Activated CD4-positive, CD25-positive, alpha-beta regulatory T cell treated with anti-CD3 and anti-CD28 coated beads, Interleukin-2, amount 50 U/mL, for 72 hours (primary cell): ENCODE measurements around the gene SALL4.
"Not testable (repeated sequence)": the region's sequence is repeated elsewhere in the genome, so short reads cannot be mapped to it uniquely, and the experiment has no call there.

Source experiments
- DNase-seq: peaks from one replicate; pipeline ENCODE4 v3.0.0; 2021

Gene SALL4

DNA sequence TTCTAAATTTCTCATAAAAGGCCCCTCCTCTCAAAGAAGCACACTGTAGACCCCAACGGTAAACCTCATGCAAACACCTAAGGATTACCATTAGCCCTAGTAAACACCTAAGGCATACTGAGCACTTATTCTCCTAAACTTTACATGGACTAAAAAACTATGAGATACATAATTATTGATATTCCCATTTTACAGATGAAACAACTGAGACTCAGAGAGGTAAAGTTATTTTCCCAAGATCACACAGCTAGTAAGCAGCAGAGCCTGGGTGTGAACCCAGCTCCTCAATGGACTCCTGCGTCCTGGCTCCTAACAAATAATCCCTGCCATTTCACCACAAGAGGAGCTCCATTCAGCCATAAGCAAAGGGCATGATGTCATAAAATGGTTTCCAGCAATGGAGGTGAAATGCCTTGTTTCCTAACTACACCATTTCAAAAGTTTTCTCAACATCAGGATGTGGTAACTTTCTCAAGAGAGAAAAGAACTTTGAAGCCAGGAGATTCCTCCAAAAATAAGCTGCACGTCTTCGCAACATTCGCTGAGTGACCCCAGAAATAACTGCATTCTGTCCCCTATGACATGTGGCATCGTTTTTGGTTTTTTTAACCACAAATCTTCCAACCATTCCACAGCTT lies 38.2 kb downstream of the SALL4 start:
- DNase-seq: no peak

- no peak for DNase-seq
Observed at GRCh38 chr20:51760905-51761546, 41.3 kb downstream of the SALL4 start.

DNA sequence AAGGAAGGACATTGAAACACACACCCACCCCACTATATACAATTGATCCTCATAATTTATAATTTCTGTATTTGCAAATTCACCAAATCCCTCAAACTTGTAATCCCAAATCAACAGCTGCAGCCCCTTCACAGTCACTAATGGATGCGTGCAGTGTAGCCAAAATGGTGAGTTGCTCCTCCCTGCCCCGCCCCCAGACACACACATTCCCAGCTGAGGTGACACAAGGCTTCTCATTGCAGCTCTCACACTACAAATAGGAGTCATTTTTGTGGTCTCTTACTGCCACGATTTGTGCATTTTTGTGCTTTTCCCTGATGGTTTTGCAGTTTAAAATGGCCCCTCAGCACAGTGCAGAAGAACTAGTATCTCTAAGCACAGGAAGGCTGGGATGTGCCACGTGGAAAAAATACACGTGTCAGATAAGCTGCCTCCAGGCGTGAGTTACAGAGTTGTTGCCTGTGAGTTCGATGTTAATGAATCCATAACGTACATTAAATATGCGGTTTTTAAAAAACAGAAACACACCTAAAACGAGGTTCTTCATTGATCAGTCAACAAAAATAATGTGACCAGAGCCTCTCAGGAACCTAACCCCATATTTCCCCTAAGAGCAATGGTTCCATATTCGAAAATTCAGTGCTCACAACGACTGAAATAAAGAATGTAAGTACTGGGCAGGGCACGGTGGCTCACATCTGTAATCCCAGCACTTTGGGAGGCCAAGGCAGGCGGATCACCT lies 42.4 kb downstream of the SALL4 start:
- DNase-seq: no peak

DNA sequence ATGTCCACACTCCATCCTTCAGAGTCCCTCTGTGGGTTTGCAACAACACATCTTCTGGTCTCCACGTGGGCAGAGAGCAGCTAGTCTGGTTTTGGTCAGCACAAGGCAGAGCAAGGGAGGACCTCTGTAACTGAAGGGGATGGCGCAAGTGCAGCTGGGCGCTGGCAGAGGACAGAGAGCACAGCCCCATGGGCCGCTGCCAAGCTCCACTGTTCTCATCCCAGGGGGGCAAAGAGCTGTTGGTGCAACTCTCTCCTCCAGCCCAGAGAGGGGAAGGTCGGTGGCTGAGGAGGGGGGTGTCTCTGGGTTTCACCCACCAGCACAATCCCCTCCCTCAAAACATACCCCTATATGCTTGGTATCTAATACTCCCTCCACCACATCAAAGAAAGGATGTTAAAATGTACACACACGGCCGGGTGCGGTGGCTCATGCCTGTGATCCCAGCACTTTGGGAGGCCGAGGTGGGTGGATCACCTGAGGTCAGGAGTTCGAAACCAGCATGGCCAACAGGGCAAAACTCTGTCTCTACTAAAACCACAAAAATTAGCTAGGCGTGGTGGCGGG lies 43.3 kb downstream of the SALL4 start:
- no peak for DNase-seq

DNA sequence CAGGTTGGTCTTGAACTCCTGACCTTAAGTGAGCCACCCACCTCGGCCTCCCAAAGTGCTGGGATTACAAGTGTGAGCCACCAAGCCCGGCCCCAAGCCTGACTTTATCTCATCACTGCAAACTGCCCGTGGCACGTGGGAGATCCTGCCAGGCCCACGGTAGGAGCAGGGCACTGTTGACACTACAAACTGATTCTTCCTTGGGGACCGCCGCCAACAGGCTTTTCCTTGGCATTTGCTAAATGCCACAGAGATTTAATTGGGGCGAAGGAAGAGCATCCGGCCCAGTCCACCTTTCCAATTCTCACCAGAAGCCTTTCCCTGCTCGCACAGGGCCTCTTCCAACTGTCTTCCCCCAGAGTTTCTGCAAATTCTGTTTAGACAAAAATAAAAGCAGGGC lies 45.1 kb downstream of the SALL4 start:
- no peak for DNase-seq

DNA sequence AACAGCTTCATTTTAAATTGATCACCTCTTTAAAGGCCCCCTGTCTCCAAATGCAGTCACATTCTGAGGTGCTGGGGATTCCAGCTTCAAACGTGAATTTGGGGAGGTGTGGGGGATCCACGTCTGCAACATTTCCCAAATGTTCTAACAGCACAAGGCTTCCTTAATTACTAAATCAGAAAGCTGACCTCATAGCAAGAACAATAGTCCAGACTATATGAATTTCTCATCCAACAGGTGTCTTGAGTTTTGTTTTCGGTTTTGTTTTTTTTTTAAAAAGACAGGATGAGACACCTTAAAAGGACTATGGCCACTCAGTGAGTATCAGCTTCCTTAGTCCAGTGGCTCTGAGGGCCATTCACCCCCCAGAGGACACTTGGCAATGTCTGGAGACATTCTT lies 45.7 kb downstream of the SALL4 start:
- DNase-seq: no peak

DNA sequence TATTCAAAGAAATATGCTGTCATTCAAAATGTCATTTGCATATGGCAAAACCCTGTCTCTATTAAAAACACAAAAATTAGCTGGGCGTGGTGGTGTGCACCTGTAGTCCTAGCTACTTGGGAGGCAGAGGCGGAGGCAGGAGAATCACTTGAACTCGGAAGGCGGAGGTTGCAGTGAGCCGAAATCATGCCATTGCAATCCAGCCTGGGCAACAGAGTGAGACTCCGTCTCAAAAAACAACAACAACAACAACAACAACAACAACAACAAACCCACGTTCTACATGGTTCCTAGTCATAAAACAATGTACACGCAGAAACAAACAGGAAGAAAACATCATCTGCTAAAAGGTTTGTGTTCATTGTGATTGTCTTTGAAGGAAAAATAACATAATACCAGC lies 49.1 kb downstream of the SALL4 start:
- DNase-seq: not testable (repeated sequence)

GRCh38 chr20:51752343-51752951 lies 49.9 kb downstream of the SALL4 start:
- DNase-seq: no peak

GRCh38 chr20:51750770-51751388 lies 51.4 kb downstream of the SALL4 start:
- DNase-seq: no peak

GRCh38 chr20:51750037-51750769 lies 52.1 kb downstream of the SALL4 start:
- no peak for DNase-seq

DNA sequence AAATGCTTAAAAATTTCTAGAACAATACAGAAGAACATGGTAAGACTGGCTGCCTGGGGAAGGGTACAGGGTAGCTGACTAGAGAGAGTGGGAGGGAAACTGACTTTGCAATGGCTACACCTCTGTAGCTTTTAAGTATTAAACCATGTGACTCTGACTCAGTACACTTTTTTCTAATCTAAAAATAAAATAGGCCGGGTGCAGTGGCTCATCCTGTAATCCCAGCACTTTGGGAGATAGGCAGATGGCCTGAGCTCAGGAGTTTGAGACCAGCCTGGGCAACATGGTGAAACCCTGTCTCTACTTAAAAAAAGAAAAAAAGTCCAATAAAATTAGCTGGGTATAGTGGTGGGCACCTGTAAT lies 52.7 kb downstream of the SALL4 start:
- DNase-seq: no peak

GRCh38 chr20:51747182-51747911 lies 55.0 kb downstream of the SALL4 start:
- DNase-seq: no peak

DNA sequence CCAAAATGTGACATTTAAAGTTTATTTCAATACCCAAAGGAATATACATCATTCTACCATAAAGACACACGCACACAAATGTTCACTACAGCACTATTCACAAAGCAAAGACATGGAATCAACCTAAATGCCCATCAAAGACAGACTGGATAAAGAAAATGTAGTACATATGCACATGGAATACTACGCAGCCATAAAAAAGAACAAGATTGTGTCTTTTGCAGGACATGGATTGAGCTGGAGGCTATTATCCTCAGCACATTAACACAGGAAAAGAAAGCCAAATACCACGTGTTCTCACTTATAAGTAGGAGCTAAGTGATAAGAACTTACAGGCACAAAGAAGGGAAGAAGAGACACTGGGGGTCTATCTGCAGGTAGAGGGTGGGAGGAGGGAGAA lies 56.5 kb downstream of the SALL4 start:
- no peak for DNase-seq

- DNase-seq: no peak
Observed at GRCh38 chr20:51740838-51741237, 61.5 kb downstream of the SALL4 start.

GRCh38 chr20:51740308-51740707 lies 62.0 kb downstream of the SALL4 start:
- DNase-seq: not testable (repeated sequence)

DNA sequence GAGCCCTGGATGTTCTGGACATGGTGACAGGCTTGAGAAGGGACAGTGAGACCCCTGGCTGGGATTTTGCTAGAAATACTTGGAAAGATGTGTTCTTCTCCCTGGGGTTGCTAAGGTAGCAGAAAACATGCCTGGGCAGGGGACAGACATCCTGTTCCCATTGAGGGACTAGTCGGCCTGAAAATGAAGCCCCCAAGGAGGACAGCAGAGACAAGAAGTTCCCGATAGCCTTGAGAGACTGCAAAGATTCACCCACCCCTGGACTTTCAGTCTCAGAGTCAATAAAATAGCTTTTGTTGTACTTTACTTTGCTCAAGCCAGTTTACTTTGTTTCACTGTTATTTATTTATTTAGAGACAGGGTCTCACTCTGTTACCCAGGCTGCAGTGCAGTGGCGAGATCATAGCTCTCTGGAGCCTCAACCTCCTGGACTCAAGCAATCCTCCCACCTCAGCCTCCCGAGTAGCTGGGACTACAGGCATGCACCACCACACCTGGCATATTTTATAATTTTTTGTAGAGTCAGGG lies 62.5 kb downstream of the SALL4 start:
- no peak for DNase-seq

- no peak for DNase-seq
Observed at GRCh38 chr20:51738877-51739447, 63.4 kb downstream of the SALL4 start.

GRCh38 chr20:51738261-51738660 lies 64.1 kb downstream of the SALL4 start:
- not testable (repeated sequence) for DNase-seq

GRCh38 chr20:51736947-51737346 lies 65.4 kb downstream of the SALL4 start:
- DNase-seq: no peak

DNA sequence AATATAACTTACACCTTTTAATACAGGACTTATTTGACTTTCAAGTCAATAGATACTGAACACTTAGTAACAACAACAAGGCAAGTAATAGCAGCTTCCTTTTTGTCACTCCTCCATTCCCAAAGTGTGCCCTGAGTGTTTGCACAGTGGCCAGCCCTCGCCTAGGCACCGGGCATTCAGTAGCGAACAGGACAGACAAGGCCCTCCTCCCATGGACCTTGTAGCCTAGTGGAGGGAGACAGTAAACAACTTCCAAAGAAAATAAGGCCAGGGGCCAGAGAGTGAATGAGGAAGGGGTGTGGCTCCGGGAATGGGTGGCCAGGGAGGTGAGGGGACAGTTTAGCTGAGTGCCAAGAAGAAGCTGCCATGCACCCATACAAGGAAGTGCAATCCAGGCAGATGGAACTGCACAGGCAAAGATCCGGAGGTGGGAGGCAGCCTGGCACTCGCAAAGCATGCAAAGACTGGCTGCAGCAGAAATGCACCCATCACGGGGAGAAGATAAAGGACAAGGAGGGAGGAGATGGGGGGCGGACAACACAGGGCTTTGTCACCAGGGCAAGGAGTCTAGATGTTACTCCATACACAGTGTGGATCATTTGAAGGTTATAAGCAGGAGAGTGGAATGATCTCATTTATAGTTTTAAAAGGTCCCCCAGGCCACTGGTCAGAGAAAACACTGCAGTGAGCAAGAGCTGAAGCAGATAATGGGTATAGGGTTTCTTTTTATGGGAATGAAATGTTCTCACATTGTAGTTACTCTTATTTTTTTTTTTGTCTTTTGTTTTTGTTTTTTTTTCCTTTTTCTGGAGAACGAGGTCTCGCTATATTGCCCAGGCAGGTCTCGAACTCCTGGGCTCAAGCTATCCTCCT lies 66.4 kb downstream of the SALL4 start:
- no peak for DNase-seq
